Activated CD4-positive, alpha-beta T cell treated with anti-CD3 and anti-CD28 coated beads for 48 hours (primary cell): ENCODE results near the gene RTEL1.
"Not testable (repeated sequence)": the region's sequence is repeated elsewhere in the genome, so short reads cannot be mapped to it uniquely, and the experiment has no call there.

Experiments used
- DNase-seq: peaks from one replicate; pipeline ENCODE4 v3.0.0-alpha.2; 2020

RTEL1 gene

DNA sequence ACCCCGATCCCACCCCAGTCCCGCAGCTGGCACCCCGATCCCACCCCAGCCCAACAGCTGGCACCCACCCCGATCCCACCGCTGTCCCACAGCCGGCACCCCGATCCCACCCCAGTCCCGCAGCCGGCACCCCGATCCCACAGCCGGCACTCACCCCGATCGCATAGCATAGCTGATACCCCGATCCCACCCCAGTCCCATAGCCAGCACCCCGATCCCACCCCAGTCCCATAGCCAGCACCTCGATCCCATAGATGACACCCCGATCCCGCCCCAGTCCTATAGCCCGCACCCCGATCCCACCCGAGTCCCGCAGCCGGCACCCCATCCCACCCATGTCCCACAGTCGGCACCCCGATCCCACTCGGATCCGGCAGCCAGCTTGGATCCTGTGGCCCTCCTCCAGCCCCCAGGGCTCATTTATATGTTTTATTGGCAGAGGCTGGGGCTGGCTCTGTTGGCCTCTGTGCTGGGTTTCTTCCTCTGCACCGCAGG is 30.3 kb upstream of the RTEL1 start:
- no peak for DNase-seq

DNA sequence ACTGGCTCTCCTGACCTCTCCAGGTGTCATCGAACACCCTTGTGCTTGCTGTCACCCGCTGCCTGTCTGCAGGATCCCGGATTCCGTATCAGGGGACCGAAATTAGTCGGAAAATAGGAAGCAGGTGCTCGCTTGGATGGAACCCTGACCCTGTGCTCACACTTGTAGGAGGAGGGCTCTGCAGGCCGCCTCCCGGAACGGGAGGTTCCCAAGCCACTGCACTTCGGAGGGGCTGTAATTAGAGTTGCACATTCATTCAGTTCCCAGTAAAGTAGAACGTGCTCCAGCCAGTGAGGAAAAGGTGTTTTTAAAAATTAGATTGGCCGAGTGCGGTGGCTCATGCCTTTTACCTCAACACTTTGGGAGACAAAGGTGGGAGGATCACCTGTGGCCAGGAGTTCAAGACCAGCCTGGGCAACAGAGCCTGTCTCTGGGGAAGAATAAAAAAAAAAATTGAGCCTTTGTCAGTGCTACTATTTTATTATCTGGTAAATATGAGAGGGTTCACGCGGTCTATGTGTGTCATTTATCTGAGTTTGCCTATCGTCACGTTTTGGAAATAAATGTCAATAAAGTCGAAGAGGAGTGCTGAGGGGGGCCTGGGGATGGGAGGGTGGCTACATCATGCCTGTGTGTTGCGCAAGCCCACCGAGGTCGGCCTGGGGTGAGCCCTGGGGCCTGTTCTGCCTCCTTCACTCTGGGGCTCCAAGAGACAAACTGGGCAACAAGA is 29.7 kb upstream of the RTEL1 start:
- peak; percentile 85 for DNase-seq

DNA sequence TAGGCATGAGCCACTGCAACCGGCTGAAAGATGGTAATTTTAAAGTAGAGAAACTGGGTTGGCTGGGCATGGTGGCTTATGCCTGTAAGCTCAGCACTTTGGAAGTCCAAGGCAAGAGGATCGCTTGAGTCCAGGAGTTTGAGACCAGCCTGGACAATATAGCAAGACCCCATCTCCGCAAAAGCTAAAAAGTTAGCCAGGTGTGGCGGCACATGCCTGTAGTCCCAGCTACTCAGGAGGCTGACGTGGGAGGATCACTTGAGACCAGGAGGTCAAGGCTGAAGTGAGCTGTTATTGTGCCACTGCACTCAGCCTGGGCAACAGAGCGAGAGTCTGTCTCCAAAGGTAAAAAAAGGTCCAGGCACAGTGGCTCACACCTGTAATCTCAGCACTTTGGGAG is 27.2 kb upstream of the RTEL1 start:
- DNase-seq, result not testable (repeated sequence)

DNA sequence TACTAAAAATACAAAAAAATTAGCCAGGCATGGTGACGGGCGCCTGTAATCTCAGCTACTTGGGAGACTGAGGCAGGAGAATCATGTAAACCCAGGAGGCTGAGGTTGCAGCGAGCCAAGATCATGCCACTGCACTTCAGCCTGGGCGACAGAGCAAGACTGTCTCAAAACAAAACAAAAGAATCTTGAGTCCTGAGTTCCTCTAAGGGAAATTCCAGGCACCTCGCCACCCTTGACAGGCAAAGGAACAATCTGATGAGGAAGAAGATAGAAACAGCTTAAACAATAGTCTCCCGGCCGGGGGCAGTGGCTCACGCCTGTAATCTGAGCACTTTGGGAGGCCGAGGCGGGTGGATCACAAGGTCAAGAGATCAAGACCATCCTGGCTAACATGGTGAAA is 26.7 kb upstream of the RTEL1 start:
- DNase-seq, result not testable (repeated sequence)

DNA sequence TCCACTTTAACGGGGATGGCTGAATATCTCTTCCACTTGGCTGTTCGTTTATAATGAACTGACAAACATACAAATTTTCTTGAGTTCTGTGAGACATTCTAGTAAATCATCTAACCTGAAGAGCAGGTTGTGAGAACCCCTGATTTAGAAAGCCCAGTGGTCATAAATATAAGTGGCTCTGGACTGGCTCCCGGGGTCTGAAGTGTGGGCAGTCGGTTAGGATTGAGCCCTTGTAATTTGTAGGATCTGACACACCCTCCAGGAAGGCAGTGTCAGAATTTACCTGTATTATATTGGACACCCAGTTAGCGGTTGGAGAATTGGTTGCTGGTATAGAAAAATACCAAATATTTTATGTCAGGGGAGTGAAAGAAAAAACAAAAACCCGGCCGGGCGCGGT is 24.4 kb upstream of the RTEL1 start:
- no peak for DNase-seq

DNA sequence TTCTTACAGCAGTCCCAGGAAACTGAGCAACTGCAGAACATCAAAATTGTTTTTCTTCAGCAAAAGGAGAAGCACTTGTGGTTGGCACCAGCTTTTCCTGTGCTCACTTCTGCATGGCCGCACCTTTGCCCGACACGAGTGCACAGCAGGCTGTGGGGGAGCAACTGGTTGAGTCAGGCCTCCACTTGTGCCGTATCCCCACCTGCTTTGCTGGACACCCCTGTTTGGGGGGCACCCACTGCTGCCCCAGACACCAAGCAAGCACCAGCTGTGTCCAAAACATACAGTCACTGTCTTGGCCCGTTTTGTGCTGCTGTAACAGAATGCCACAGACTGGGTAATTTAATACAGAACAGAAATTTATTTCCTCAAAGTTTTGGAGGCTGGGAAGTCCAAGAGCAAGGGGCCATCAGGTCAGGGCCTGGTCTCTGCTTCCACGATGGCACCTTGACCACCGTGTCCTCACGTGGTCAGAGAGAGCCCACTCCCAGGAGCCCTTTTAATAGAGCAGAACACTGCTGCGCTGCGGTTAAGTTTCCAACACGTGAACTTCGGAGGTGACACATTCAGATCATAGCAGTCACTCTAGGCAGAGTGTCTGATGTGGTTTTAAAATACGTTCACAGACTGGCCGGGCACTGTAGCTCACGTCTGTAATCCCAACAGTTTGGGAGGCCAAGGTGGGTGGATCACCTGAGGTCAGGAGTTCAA is 22.5 kb upstream of the RTEL1 start:
- DNase-seq, result peak; percentile 81

DNA sequence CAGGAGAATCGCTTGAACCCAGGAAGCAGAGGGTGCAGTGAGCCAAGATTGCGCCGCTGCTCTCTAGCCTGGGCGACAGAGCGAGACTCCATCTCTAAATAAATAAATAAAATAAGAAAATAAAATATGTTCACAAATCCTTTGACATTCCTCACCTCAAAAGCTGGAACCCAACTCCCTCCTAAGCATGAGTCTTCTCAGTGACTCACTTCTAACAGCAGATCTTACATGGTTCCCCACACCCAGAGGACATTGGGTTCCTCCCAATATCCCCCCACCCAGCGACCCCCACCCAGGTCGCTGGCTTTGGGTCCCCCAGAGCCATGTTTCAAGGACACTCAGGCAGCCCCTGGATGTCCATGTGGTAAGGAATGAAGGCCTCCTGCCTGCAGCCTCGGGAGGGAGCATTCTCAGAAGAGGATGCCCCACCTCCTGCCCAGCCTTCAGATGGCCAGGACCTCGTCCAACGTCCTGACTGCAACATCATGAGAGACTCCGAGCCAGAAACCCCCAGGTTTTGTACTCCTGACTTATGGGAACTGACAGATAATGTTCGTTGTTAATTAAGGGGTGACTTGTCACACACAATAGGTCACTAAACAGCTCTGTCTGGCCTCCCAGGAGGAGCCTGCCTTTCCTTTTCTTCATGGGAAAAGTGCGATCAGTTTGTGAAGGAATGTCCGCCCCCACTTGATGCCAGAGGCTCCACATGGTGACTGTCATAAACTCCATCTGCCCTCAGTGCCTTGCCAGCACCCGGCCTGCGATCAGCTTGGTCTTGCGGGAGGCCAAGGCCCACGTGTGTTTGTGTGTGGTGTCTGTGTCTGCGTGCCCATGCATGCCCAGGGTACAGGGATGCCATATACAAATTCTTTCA is 21.1 kb upstream of the RTEL1 start:
- DNase-seq, result no peak

DNA sequence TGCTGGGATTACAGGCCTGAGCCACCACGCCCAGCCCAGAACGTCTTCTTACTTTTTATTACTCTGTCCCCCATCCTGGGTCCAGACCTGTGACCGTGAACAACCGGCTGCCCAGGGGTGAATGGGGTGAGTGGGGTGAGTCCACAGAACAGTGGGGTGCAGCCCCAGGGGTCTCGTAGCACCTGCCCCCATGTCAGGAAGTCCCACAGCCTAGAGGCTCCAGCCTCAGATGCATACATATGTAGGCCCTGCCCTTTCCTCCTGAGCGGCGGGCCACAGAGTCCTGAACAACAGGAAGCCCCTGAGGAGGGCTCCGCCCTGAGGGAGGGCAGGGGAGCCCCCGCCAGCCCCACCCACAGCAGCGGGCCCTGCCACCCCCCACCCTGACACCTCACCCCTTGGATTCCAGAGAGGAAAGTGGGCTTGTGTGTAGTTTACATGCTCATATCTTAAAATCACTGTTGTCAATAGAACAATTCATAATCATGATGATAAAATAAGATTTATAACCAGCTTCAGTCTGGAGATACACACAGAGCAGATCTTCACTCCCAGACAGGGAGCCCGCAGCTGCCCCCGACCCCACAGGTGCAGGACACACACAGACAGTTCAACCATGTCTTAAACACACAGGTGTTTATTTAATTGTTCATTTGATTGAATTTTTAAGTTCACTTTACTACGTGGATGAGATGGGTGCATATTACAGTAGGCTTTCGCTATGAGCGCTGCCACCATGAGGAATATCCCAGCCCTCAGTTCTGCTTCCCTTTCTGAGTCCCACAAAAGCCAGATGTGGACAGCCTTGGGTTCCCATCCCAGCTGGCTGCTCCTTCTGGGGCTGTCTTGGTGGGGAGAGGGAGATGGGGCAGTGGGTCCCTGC is 18.8 kb upstream of the RTEL1 start:
- DNase-seq, result peak; percentile 76

DNA sequence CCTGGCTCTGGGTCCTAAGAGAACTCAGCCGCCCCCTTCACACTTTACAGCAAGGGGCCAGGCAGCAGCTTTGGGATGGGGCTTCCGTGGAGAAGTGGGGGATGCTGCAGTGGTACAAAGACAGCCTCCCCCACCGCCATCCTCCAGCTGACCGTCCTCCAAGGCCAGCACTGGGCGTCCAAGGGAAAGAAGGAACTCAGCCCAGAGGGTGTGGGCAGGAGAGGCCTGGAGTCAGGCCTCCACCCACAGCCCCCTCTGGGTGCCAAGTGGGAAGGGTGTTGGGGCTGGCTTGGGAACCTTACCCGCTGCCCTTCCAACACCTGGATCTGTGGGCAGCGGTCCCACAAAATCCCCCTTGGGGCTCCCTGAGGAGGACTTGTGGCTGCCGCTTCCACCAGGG is 18.0 kb upstream of the RTEL1 start:
- no peak for DNase-seq

DNA sequence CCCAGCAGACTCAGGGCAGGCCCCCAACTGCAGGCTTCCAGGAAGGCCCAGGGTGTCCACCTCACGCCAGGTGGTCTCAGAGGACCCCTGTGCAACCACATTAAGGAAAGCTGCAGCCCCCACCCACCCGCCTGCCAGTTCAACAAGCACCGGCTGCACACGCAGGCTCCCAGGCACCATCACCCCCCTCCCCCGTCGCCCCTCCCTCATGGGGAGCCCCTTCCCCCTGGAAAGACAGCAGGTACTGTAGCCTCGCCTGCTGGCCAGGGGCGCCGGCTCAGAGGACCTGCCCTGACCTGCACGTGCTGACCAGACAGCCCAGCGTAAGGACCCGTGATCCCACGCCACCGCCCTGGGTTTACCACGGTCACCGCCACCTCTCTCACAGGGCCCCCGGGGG is 17.4 kb upstream of the RTEL1 start:
- DNase-seq, result not testable (repeated sequence)

DNA sequence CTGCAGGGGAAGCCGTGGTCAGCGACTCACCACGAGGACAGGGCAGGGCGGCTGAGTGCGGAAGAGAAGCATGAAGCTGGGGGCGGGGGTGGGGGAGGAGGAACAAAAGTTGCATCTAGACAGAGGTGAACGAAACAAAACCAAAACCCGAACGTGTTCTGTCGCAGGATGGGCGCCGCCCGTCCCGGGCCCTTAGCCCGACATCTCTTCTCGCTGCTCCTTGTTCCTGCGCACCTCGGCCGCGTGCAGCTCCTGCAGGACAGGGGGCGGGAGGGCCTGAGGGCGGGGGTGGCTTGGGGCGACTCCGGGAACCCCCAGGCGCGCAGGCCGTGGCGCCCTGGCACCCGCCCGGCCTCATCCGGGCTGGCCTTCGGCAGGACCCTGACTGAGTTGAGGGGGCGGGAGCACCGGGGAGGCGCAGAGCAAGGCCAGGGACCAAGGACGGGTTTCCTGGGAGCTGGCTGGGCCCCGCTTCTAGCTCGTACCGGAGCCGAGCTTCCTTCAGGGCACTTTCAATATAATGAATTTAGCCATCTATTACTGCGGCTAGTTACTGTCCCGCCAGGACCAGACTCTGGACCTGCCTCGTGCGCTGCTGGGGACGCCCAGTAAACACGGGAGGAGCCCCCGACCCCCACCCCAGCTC is 16.8 kb upstream of the RTEL1 start:
- peak; percentile 65 for DNase-seq

DNA sequence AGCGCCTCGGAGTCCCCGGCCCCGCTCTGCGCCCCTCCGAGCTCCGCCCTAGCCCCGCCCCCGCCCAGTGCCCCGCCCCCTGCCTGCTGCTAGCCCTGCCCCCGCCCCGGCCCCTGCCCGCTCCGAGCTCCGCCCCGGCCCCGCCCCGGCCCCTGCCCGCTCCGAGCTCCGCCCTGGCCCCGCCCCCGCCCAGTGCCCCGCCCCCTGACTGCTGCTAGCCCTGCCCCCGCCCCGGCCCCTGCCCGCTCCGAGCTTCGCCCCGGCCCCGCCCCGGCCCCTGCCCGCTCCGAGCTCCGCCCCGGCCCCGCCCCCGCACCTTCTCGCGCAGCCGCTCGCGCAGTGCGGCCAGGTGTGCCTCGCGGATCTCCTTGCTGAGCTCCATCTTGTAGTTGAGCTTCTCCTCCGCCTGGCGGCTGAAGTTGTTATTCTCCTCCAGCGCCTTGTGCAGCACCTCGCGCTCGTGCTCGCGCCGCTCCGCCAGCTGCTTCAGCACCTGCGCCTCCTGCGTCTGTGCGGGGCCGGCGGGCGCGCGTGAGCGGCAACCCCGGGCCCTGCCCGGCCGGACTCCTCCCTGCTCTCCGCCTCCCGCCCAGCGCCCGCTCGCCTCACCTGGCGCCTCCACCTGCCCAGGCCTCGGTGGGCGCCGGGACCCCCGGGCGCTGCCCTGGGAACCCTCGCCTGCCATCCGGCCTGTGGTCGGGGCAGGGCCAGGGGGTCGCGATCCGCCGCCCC is 16.2 kb upstream of the RTEL1 start:
- DNase-seq, result peak; percentile 98

DNA sequence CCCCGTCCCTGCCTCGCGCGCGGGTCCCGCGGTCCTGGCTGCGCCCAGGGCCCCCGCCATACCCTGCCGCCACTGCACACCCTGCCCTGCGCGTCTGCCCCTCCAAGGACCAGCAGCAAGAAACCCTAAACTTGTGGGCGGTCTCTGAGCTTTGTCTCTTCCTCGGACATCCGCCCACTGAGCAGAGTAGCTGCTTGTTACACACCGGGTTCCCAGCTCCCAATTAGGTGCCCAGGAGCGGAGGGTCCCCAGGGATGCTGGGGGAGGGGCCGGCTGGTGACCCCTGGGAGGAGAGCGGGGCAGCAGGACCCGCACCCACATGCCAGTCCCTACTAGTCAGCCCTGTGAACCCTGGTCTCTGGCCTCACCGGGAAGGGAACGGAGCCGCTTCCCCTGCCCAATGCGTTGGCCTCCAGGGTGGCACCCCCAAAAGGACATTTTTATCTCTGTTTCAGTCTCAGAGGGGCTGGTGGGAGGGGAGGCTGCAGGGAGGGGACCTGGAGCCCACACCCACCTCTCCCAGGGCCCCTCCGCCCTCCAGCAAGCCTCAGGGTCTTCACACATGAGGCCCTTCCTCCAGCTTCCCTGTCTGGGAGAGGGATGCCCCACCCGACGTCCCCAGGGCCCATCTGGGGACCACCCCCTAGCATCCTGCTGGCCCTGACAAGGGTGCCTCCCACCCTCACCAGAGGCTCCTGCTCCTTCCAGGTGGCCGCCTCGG is 15.4 kb upstream of the RTEL1 start:
- DNase-seq, result no peak

DNA sequence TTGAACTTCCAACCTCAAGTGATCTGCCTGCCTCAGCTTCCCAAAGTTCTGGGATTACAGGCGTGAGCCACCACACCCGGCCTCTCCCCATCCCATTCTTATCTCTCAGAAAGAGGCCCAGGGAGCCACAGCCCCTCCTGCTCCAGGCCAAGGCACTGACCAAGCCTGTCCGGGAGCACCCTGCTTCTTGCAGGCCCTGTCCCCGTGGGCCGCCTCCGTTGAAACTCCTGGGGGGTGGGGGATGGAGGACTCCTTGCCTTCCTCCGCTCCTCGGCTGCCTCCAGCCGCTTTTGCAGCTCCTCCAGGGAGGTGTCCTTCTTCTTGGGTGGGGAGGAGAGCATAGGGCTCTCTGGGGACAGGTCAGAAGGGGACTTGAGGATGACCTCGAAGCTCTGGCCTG is 14.6 kb upstream of the RTEL1 start:
- DNase-seq, result no peak

DNA sequence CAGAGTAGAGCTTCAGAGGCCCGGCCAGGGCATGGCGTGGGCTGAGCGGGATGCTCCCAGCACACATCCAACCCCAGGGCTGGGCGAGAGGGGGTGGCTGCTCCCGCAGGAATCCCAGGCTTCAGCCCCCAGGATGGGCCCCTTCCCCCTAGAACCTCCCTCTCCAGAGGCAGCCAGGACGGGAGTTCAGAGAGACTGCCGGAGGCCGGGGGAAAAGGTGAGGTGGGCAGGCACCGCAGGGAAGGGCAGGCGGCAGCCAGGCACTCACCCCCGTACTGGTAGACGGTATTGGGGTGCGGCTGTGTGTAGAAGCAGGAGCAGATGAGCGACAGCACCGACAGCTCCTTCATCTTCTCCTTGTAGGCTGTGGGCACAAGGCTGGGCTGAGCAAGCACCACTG is 14.2 kb upstream of the RTEL1 start:
- no peak for DNase-seq

DNA sequence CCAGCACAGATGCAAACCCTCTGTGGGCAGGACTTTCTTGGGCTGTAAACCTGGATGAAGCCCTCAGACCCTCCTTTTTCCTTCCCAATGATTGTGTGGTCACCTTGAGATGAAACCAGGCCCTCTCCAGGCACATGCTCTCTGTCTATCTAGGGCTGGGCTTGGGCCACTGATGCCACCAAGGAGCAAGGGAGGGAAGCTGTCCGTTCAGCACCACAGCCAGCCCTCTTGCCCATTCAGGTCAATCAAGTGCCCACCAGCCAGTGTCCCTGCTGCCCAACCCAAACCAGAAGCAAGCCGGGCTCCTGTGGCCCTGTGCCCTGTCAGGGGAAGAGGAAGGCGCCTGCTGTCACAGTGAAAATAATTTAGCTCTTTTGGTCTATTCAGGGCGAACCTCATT is 12.9 kb upstream of the RTEL1 start:
- no peak for DNase-seq

DNA sequence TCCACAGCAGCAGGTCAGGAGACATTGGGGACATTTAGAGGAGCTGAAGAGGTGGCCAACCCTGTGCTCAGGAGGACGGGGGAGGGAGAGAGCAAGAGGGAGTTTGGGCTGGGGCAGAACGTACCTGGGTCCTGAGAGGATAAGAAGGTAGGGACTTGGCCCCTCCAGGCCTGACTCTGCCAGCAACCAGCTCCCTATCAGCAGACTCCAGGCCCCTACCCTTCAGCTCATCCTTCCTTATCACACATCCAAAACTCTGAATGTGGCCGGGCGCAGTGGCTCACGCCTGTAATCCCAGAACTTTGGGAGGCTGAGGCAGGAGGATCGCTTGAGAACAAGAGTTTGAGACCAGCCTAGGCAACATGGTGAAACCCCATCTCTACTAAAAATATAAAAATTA is 9.9 kb upstream of the RTEL1 start:
- no peak for DNase-seq

DNA sequence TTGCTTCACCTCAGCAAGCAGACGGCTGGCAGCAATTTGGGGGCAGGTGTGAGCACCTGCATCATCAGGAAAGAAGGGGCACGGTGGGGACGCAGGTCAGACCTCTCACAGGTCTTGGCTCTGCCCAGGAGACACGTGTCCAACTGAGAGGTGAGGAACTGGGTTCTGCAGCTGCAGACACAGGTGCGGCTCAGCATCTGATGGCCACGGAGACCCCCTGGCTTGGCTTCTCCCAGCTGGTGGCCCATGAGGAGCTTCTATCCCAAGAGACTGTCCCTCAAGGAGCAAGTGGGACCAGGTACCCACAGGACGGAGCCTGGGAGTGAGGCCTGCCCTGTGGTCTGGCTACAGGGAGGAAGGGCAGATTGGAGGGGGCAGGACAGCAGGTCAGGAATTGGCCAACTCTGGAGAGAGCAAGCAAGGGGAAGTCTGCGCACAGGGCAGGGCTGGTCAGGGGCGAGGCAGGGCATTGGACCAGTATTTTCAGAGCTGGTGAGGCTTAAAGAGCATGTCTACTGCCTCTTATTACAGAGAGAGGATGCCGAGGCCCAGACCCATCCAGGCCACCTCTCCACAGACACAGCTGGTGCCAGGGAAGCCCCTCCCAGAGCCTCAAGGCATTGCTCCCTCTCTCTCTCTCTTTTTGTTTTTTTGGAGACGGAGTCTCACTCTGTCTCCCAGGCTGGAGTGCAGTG is 9.1 kb upstream of the RTEL1 start:
- no peak for DNase-seq

DNA sequence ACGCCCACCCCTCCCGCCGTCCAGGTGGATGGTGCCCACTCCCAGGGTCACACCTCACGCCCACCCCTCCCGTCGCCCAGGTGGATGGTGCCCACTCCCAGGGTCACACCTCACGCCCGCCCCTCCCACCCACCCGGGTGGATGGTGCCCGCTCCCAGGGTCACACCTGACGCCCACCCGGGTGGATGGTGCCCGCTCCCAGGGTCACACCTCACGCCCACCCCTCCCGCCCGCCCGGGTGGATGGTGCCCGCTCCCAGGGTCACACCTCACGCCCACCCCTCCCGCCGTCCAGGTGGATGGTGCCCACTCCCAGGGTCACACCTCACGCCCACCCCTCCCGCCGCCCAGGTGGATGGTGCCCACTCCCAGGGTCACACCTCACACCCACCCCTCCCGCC is 7.6 kb upstream of the RTEL1 start:
- DNase-seq, result not testable (repeated sequence)

DNA sequence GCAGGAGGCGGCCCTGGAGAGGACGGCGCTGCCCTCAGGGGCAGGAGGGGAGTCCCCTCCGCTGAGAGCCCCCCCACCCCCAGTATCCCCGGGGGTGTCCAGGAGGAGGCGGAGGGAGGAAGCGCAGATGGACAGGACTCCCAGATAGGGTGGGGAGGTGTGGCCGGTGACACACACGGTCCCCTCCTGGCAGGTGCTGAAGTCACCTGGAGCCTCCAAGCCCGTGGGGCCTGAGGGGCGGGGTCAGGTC is 6.2 kb upstream of the RTEL1 start:
- no peak for DNase-seq
